Adipocyte (in vitro differentiated cells): Measurements from ENCODE around the gene SYNGAP1.

Source experiments
- DNase-seq: peaks from one replicate; pipeline ENCODE4 v3.0.0-alpha.2; 2015; ENCODE audit warnings: low read depth
- H3K27me3 ChIP-seq: replicated peaks from 2 replicates; pipeline ENCODE4 v1.7.0; 2013; ENCODE audit warnings: mild to moderate bottlenecking, low read length, moderate library complexity; ENCODE audit not compliant: control insufficient read depth, insufficient read depth
- H3K36me3 ChIP-seq: 2 replicates; pipeline ENCODE4 v1.7.0; 2013; ENCODE audit warnings: low read length, mild to moderate bottlenecking, moderate library complexity; ENCODE audit not compliant: control insufficient read depth, insufficient read depth, severe bottlenecking
- H3K4me1 ChIP-seq: 2 replicates; pipeline ENCODE4 v1.7.0; 2013; ENCODE audit warnings: mild to moderate bottlenecking, low read length, moderate library complexity; ENCODE audit not compliant: control insufficient read depth, insufficient read depth
- H3K4me3 ChIP-seq: 2 replicates; pipeline ENCODE4 v1.7.0; 2013; ENCODE audit warnings: mild to moderate bottlenecking, low read length, moderate library complexity
- H3K9ac ChIP-seq: 2 replicates; pipeline ENCODE4 v1.7.0; 2013; ENCODE audit warnings: mild to moderate bottlenecking, low read length, moderate library complexity
- H3K9me3 ChIP-seq: 2 replicates; pipeline ENCODE4 v1.7.0; 2013; ENCODE audit warnings: mild to moderate bottlenecking, low read length, moderate library complexity; ENCODE audit not compliant: control insufficient read depth

The SYNGAP1 gene

GRCh38 chr6:33443619-33444504 is 24.0 kb downstream of the SYNGAP1 start:
- H3K27me3 ChIP-seq = no peaks in the 10 kb centered on the region
- H3K9ac ChIP-seq = no peak overlapping the region
- peaks cover 3% of the 10 kb centered on the region for H3K4me1 ChIP-seq
- DNase-seq = no peak
- H3K9me3 ChIP-seq = no peaks in the 10 kb centered on the region
- H3K4me3 ChIP-seq = no peak overlapping the region
- H3K36me3 ChIP-seq = peaks cover 48% of the 10 kb centered on the region

- DNase-seq = no peak
- H3K27me3 ChIP-seq = no peaks in the 10 kb centered on the region
- peaks cover 46% of the 10 kb centered on the region for H3K36me3 ChIP-seq
- no peaks in the 10 kb centered on the region for H3K9me3 ChIP-seq
- peak overlapping the region; percentile 27 for H3K9ac ChIP-seq
- H3K4me3 ChIP-seq = no peak overlapping the region
- H3K4me1 ChIP-seq = peaks cover 3% of the 10 kb centered on the region
Measured at GRCh38 chr6:33445119-33445603, 25.3 kb downstream of the SYNGAP1 start.

GRCh38 chr6:33446356-33446755 is 26.5 kb downstream of the SYNGAP1 start:
- Histone ChIP-seq H3K9ac (no peak overlapping the region), H3K9me3 (no peaks in the 10 kb centered on the region), H3K27me3 (no peaks in the 10 kb centered on the region), H3K4me3 (no peak overlapping the region), H3K4me1 (peaks cover 3% of the 10 kb centered on the region), H3K36me3 (peaks cover 43% of the 10 kb centered on the region)
- no peak for DNase-seq

GRCh38 chr6:33450434-33450833 is 30.6 kb downstream of the SYNGAP1 start:
- Histone ChIP-seq H3K9ac (no peak overlapping the region), H3K36me3 (peaks cover 17% of the 10 kb centered on the region), H3K27me3 (no peaks in the 10 kb centered on the region), H3K9me3 (no peaks in the 10 kb centered on the region), H3K4me3 (no peak overlapping the region), H3K4me1 (peaks cover 6% of the 10 kb centered on the region)
- DNase-seq = no peak

- H3K4me1 ChIP-seq = peaks cover 6% of the 10 kb centered on the region
- H3K27me3 ChIP-seq = no peaks in the 10 kb centered on the region
- no peak overlapping the region for H3K4me3 ChIP-seq
- no peak for DNase-seq
- H3K9me3 ChIP-seq = no peaks in the 10 kb centered on the region
- no peak overlapping the region for H3K9ac ChIP-seq
- peaks cover 20% of the 10 kb centered on the region for H3K36me3 ChIP-seq
Measured at GRCh38 chr6:33451606-33452005, 31.7 kb downstream of the SYNGAP1 start.

GRCh38 chr6:33452496-33452895 is 32.6 kb downstream of the SYNGAP1 start:
- H3K27me3 ChIP-seq = no peaks in the 10 kb centered on the region
- no peak overlapping the region for H3K4me3 ChIP-seq
- no peak overlapping the region for H3K9ac ChIP-seq
- peaks cover 23% of the 10 kb centered on the region for H3K36me3 ChIP-seq
- no peaks in the 10 kb centered on the region for H3K9me3 ChIP-seq
- H3K4me1 ChIP-seq = peaks cover 6% of the 10 kb centered on the region
- no peak for DNase-seq

- Histone ChIP-seq H3K27me3 (no peaks in the 10 kb centered on the region), H3K36me3 (peaks cover 15% of the 10 kb centered on the region), H3K4me1 (peaks cover 6% of the 10 kb centered on the region), H3K9ac (peak overlapping the region; percentile 95), H3K9me3 (no peaks in the 10 kb centered on the region), H3K4me3 (peak overlapping the region; percentile 97)
- DNase-seq = peak; percentile 32
Measured at GRCh38 chr6:33453393-33454008, 33.6 kb downstream of the SYNGAP1 start.

- peaks cover 10% of the 10 kb centered on the region for H3K36me3 ChIP-seq
- H3K27me3 ChIP-seq = no peaks in the 10 kb centered on the region
- peak within 1 kb of the TSS; percentile 95 for H3K9ac ChIP-seq
- no peaks in the 10 kb centered on the region for H3K9me3 ChIP-seq
- H3K4me3 ChIP-seq = peak within 1 kb of the TSS; percentile 97
- peak; percentile 98 for DNase-seq
- H3K4me1 ChIP-seq = peaks cover 6% of the 10 kb centered on the region
Measured at GRCh38 chr6:33454009-33454946, 34.4 kb downstream of the SYNGAP1 start, which contains the start of gene ZBTB9. TSS of gene ZBTB9 (plus strand) at chr6:33454576. CDS start at chr6:33455101, 525 bp downstream.

- Histone ChIP-seq H3K4me1 (peaks cover 6% of the 10 kb centered on the region), H3K4me3 (peak overlapping the region; percentile 97), H3K9me3 (no peaks in the 10 kb centered on the region), H3K27me3 (no peaks in the 10 kb centered on the region), H3K9ac (peak overlapping the region; percentile 95), H3K36me3 (peaks cover 10% of the 10 kb centered on the region)
- DNase-seq = no peak
Measured at GRCh38 chr6:33455051-33455450, 35.2 kb downstream of the SYNGAP1 start.

GRCh38 chr6:33456156-33456555 is 36.3 kb downstream of the SYNGAP1 start:
- Histone ChIP-seq H3K9me3 (no peaks in the 10 kb centered on the region), H3K4me1 (peaks cover 6% of the 10 kb centered on the region), H3K27me3 (no peaks in the 10 kb centered on the region), H3K4me3 (no peak overlapping the region), H3K36me3 (peaks cover 10% of the 10 kb centered on the region), H3K9ac (no peak overlapping the region)
- no peak for DNase-seq
